IPS-15b (cell line): ENCODE data around the gene ZNF787.

ENCODE experiments used
- H3K27me3 ChIP-seq: one replicate; pipeline ENCODE4 v1.6.1; 2013; ENCODE audit warnings: low read length; ENCODE audit not compliant: control insufficient read depth, insufficient read depth
- H3K36me3 ChIP-seq: one replicate; pipeline ENCODE4 v1.6.1; 2013; ENCODE audit warnings: low read length; ENCODE audit not compliant: control insufficient read depth, insufficient read depth
- H3K4me1 ChIP-seq: one replicate; pipeline ENCODE4 v1.6.1; 2013; ENCODE audit warnings: mild to moderate bottlenecking, low read length; ENCODE audit not compliant: control insufficient read depth, insufficient read depth
- H3K4me3 ChIP-seq: one replicate; pipeline ENCODE4 v1.5.1; 2013; ENCODE audit warnings: low read depth, low read length
- H3K9ac ChIP-seq: one replicate; pipeline ENCODE4 v1.6.1; 2013; ENCODE audit warnings: low read depth, mild to moderate bottlenecking, low read length
- H3K9me3 ChIP-seq: one replicate; pipeline ENCODE4 v1.6.1; 2013; ENCODE audit warnings: mild to moderate bottlenecking, low read length; ENCODE audit not compliant: control insufficient read depth, insufficient read depth

The ZNF787 gene

GRCh38 chr19:56121180-56122167, at the start of gene ZNF787:
Gene ZNF787 (minus strand): TSS chr19:56121295. CDS start chr19:56103217, 18,078 bp downstream.
- H3K4me3 ChIP-seq, result peak within 1 kb of the TSS; percentile 89
- H3K9me3 ChIP-seq, result no peaks in the 10 kb centered on the region
- peaks cover 3% of the 10 kb centered on the region for H3K4me1 ChIP-seq
- H3K27me3 ChIP-seq, result no peaks in the 10 kb centered on the region
- H3K9ac ChIP-seq, result peak within 1 kb of the TSS; percentile 92
- H3K36me3 ChIP-seq, result peaks cover 6% of the 10 kb centered on the region

- no peaks in the 10 kb centered on the region for H3K4me1 ChIP-seq
- no peak overlapping the region for H3K9ac ChIP-seq
- H3K36me3 ChIP-seq, result no peaks in the 10 kb centered on the region
- H3K9me3 ChIP-seq, result no peaks in the 10 kb centered on the region
- H3K4me3 ChIP-seq, result no peak overlapping the region
- no peaks in the 10 kb centered on the region for H3K27me3 ChIP-seq
Measured at GRCh38 chr19:56170261-56170660, 49.2 kb upstream of the ZNF787 start.

GRCh38 chr19:56167064-56167578, 46.0 kb upstream of the ZNF787 start:
- Histone ChIP-seq H3K4me3 (no peak overlapping the region), H3K9me3 (no peaks in the 10 kb centered on the region), H3K4me1 (no peaks in the 10 kb centered on the region), H3K9ac (no peak overlapping the region), H3K36me3 (no peaks in the 10 kb centered on the region), H3K27me3 (no peaks in the 10 kb centered on the region)

GRCh38 chr19:56163097-56163496, 42.0 kb upstream of the ZNF787 start:
- H3K36me3 ChIP-seq, result peaks cover 14% of the 10 kb centered on the region
- no peaks in the 10 kb centered on the region for H3K27me3 ChIP-seq
- H3K9me3 ChIP-seq, result no peaks in the 10 kb centered on the region
- H3K4me3 ChIP-seq, result no peak overlapping the region
- no peak overlapping the region for H3K9ac ChIP-seq
- no peaks in the 10 kb centered on the region for H3K4me1 ChIP-seq

GRCh38 chr19:56162258-56162657, 41.2 kb upstream of the ZNF787 start:
- H3K9ac ChIP-seq, result no peak overlapping the region
- no peak overlapping the region for H3K4me3 ChIP-seq
- peaks cover 14% of the 10 kb centered on the region for H3K36me3 ChIP-seq
- H3K27me3 ChIP-seq, result no peaks in the 10 kb centered on the region
- no peaks in the 10 kb centered on the region for H3K9me3 ChIP-seq
- no peaks in the 10 kb centered on the region for H3K4me1 ChIP-seq

- Histone ChIP-seq H3K27me3 (no peaks in the 10 kb centered on the region), H3K4me1 (no peaks in the 10 kb centered on the region), H3K9ac (no peak overlapping the region), H3K36me3 (peaks cover 17% of the 10 kb centered on the region), H3K9me3 (no peaks in the 10 kb centered on the region), H3K4me3 (no peak overlapping the region)
Measured at GRCh38 chr19:56161534-56161933, 40.4 kb upstream of the ZNF787 start.

GRCh38 chr19:56159622-56160271, 38.7 kb upstream of the ZNF787 start:
- H3K9ac ChIP-seq, result no peak overlapping the region
- H3K27me3 ChIP-seq, result no peaks in the 10 kb centered on the region
- H3K4me3 ChIP-seq, result no peak overlapping the region
- no peaks in the 10 kb centered on the region for H3K9me3 ChIP-seq
- H3K36me3 ChIP-seq, result peaks cover 20% of the 10 kb centered on the region
- peaks cover 2% of the 10 kb centered on the region for H3K4me1 ChIP-seq

- Histone ChIP-seq H3K9ac (no peak overlapping the region), H3K27me3 (no peaks in the 10 kb centered on the region), H3K36me3 (peaks cover 20% of the 10 kb centered on the region), H3K9me3 (no peaks in the 10 kb centered on the region), H3K4me1 (peaks cover 2% of the 10 kb centered on the region), H3K4me3 (no peak overlapping the region)
Measured at GRCh38 chr19:56159009-56159559, 38.0 kb upstream of the ZNF787 start.

GRCh38 chr19:56158170-56158757, 37.2 kb upstream of the ZNF787 start:
- Histone ChIP-seq H3K9ac (no peak overlapping the region), H3K9me3 (no peaks in the 10 kb centered on the region), H3K4me1 (peaks cover 9% of the 10 kb centered on the region), H3K4me3 (no peak overlapping the region), H3K36me3 (peaks cover 20% of the 10 kb centered on the region), H3K27me3 (no peaks in the 10 kb centered on the region)

GRCh38 chr19:56156768-56157167, 35.7 kb upstream of the ZNF787 start:
- Histone ChIP-seq H3K9me3 (no peaks in the 10 kb centered on the region), H3K27me3 (no peaks in the 10 kb centered on the region), H3K9ac (no peak overlapping the region), H3K4me3 (no peak overlapping the region), H3K36me3 (peaks cover 20% of the 10 kb centered on the region), H3K4me1 (peaks cover 18% of the 10 kb centered on the region)

- peaks cover 18% of the 10 kb centered on the region for H3K4me1 ChIP-seq
- no peaks in the 10 kb centered on the region for H3K9me3 ChIP-seq
- no peak overlapping the region for H3K4me3 ChIP-seq
- H3K27me3 ChIP-seq, result no peaks in the 10 kb centered on the region
- no peak overlapping the region for H3K9ac ChIP-seq
- peaks cover 12% of the 10 kb centered on the region for H3K36me3 ChIP-seq
Measured at GRCh38 chr19:56155124-56155687, 34.1 kb upstream of the ZNF787 start.
